GM18519 (cell line): ENCODE results near the gene ANKS3.
"Not testable (repeated sequence)": the region's sequence is repeated elsewhere in the genome, so short reads cannot be mapped to it uniquely, and the experiment has no call there.

ENCODE experiments used
- ATAC-seq: cut with Tn5 transposase; IDR thresholded peaks from one replicate; pipeline ENCODE4 v1.9.1; 2021; ENCODE audit warnings: mild to moderate bottlenecking, moderate library complexity; ENCODE audit not compliant: unreplicated experiment, low FRiP score

ANKS3 gene

GRCh38 chr16:4654964-4655590 lies 79.0 kb downstream of the ANKS3 start:
- no peak for ATAC-seq

GRCh38 chr16:4654011-4654963 lies 79.8 kb downstream of the ANKS3 start:
- no peak for ATAC-seq

- no peak for ATAC-seq
Measured at GRCh38 chr16:4652561-4652960, 81.5 kb downstream of the ANKS3 start.

- ATAC-seq, result no peak
Measured at GRCh38 chr16:4651827-4652226, 82.2 kb downstream of the ANKS3 start.

GRCh38 chr16:4650443-4651074 lies 83.5 kb downstream of the ANKS3 start:
- ATAC-seq, result not testable (repeated sequence)

- ATAC-seq, result no peak
Measured at GRCh38 chr16:4649744-4650442, 84.2 kb downstream of the ANKS3 start.

GRCh38 chr16:4648917-4649316 lies 85.2 kb downstream of the ANKS3 start:
- ATAC-seq, result no peak

- ATAC-seq, result no peak
Measured at GRCh38 chr16:4647644-4647980, 86.5 kb downstream of the ANKS3 start.

GRCh38 chr16:4646773-4647643 lies 87.1 kb downstream of the ANKS3 start:
- ATAC-seq, result no peak
